Ishikawa (cell line): ENCODE results near the gene FEM1B.

Source experiments
- CEBPB ChIP-seq: IDR thresholded peaks from 2 replicates; pipeline ENCODE4 v1.6.1; 2012
- CREB1 ChIP-seq: IDR thresholded peaks from 2 replicates; pipeline ENCODE4 v1.6.1; 2012; ENCODE audit warnings: low read depth
- EGR1 ChIP-seq: IDR thresholded peaks from 2 replicates; pipeline ENCODE4 v1.6.1; 2012
- EP300 ChIP-seq: IDR thresholded peaks from 2 replicates; pipeline ENCODE4 v1.6.1; 2012; ENCODE audit warnings: borderline replicate concordance
- FOXM1 ChIP-seq: IDR thresholded peaks from 2 replicates; pipeline ENCODE4 v1.6.1; 2012; ENCODE audit warnings: low read depth, borderline replicate concordance
- MAX ChIP-seq: IDR thresholded peaks from 2 replicates; pipeline ENCODE4 v1.6.1; 2012
- NFIC ChIP-seq: IDR thresholded peaks from 2 replicates; pipeline ENCODE4 v1.6.1; 2012
- RAD21 ChIP-seq: IDR thresholded peaks from 2 replicates; pipeline ENCODE4 v1.6.1; 2012; ENCODE audit warnings: low read depth
- REST ChIP-seq: IDR thresholded peaks from 2 replicates; pipeline ENCODE4 v1.6.1; 2012; ENCODE audit warnings: low read depth, mild to moderate bottlenecking
- TAF1 ChIP-seq: IDR thresholded peaks from 2 replicates; pipeline ENCODE4 v1.6.1; 2012; ENCODE audit warnings: low read depth, mild to moderate bottlenecking
- TCF12 ChIP-seq: IDR thresholded peaks from 2 replicates; pipeline ENCODE4 v1.6.1; 2012; ENCODE audit warnings: low read depth
- TEAD4 ChIP-seq: IDR thresholded peaks from 2 replicates; pipeline ENCODE4 v1.6.1; 2012
- USF1 ChIP-seq: IDR thresholded peaks from 2 replicates; pipeline ENCODE4 v1.6.1; 2012
- YY1 ChIP-seq: IDR thresholded peaks from 2 replicates; pipeline ENCODE4 v1.6.1; 2012; ENCODE audit warnings: low read depth
- ZBTB7A ChIP-seq: IDR thresholded peaks from 2 replicates; pipeline ENCODE4 v1.6.1; 2012; ENCODE audit warnings: low read depth

The FEM1B gene

GRCh38 chr15:68310178-68310803 is 32.7 kb downstream of the FEM1B start:
- TF ChIP-seq YY1 (no peak), TCF12 (no peak), REST (no peak), EP300 (no peak), CREB1 (no peak), CEBPB (no peak), MAX (no peak), USF1 (no peak), TEAD4 (no peak), EGR1 (no peak), FOXM1 (no peak), ZBTB7A (no peak), TAF1 (no peak), NFIC (no peak), RAD21 (no peak)

GRCh38 chr15:68310804-68311463 is 33.4 kb downstream of the FEM1B start:
- TF ChIP-seq EGR1 (no peak), TCF12 (no peak), MAX (no peak), REST (no peak), TEAD4 (no peak), YY1 (no peak), FOXM1 (no peak), RAD21 (no peak), USF1 (no peak), ZBTB7A (no peak), TAF1 (no peak), CEBPB (no peak), CREB1 (no peak), EP300 (no peak)

GRCh38 chr15:68311464-68311835 is 33.9 kb downstream of the FEM1B start:
- TF ChIP-seq FOXM1 (no peak), RAD21 (no peak), MAX (no peak), ZBTB7A (no peak), TAF1 (no peak), YY1 (no peak), NFIC (no peak), TEAD4 (no peak), TCF12 (no peak), EGR1 (no peak), CREB1 (no peak), EP300 (no peak), USF1 (no peak), CEBPB (no peak), REST (no peak)
